GM19328 (cell line): Measurements from ENCODE around the gene NDN.
"Not testable (repeated sequence)": the region's sequence is repeated elsewhere in the genome, so short reads cannot be mapped to it uniquely, and the experiment has no call there.

Experiments used
- ATAC-seq: cut with Tn5 transposase; IDR thresholded peaks from one replicate; pipeline ENCODE4 v1.9.1; 2021; ENCODE audit warnings: mild to moderate bottlenecking, moderate library complexity; ENCODE audit not compliant: unreplicated experiment

NDN gene, protein sequence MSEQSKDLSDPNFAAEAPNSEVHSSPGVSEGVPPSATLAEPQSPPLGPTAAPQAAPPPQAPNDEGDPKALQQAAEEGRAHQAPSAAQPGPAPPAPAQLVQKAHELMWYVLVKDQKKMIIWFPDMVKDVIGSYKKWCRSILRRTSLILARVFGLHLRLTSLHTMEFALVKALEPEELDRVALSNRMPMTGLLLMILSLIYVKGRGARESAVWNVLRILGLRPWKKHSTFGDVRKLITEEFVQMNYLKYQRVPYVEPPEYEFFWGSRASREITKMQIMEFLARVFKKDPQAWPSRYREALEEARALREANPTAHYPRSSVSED

DNA sequence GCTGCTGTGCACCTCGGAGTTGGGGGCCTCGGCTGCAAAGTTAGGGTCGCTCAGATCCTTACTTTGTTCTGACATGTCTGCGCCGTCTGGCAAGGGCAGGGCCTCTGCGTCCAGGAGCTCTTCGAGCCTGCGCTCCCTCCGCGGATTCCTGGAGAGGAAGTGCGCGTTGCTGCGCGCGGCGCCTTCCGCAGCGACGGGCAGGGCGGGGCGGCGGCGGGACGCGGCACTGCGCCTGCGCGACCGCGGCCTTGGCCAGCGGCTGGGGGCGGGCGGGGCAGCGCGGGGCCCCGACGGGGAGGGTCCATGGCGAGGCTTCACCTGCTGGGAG lies at the start of gene NDN:
Gene NDN (minus strand): TSS at position 163 of the 328 bp plus-strand sequence. CDS start 88 bp downstream, at position 75.
- no peak for ATAC-seq

DNA sequence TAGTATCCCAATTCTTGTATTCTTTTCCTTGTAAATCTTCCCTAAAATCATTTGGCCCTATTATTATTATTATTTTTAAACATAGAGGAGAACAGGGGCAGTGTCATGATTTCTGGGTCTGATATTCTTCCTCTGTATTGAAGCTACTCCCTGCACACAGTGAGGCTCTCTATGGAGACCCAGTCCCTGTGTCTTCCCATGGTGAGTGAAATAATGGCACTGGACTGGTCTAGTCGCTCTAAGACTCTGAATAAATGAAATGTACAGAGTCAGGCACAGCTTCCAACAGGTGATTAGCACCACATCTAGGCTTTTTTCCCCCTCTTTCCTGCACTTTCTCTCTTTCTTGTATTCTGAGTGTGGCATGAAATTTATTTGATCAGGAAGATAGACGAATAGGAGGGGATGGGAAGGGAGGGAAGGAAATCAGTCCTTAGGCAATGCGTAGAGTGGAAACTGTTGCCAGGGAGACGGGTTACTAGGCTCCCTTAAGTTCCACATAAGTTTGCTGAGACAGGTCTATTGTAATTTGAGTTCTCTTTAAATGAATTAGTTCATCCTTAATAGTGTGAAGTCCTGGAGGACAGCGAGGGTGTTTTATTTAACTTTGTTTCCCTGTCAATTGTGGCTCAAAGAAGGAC lies 49.0 kb upstream of the NDN start:
- no peak for ATAC-seq

DNA sequence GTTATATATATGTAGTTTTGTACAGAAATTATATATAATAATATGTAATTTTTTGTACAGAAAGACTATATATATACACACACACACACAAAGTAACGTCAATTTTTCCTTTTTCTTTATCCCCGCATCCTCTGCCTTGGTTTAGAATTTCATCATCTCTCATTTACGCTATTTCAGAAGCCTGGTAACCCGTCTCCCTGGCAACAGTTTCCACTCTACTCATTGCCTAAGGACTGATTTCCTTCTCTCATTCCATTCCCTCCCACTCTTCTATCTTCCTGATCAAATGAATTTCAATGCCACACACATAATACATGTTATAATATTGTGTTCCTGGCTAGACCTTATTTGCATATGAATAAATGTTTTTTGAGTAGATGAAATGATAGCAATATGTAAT lies 47.8 kb upstream of the NDN start:
- no peak for ATAC-seq

DNA sequence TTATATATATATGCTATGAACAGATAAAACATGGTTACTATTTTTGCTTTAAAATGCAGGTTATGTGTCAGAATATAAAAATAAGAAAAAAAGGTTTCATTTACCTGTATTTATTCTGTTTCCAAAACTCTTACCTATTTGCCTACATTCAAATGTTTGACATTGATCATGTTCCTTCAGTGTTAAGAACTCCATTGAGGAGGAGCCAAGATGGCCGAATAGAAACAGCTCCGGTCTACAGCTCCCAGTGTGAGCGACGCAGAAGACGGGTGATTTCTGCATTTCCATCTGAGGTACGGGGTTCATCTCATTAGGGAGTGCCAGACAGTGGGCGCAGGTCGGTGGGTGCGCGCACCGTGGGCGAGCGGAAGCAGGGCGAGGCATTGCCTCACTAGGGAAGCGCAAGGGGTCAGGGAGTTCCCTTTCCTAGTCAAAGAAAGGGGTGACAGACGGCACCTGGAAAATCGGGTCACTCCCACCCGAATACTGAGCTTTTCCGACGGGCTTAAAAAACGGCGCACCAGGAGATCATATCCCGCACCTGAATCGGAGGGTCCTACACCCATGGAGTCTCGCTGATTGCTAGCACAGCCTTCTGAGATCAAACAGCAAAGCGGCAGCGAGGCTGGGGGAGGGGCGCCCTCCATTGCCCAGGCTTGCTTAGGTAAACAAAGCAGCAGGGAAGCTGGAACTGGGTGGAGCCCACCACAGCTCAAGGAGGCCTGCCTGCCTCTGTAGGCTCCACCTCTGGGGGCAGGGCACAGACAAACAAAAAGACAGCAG lies 27.0 kb upstream of the NDN start:
- not testable (repeated sequence) for ATAC-seq

DNA sequence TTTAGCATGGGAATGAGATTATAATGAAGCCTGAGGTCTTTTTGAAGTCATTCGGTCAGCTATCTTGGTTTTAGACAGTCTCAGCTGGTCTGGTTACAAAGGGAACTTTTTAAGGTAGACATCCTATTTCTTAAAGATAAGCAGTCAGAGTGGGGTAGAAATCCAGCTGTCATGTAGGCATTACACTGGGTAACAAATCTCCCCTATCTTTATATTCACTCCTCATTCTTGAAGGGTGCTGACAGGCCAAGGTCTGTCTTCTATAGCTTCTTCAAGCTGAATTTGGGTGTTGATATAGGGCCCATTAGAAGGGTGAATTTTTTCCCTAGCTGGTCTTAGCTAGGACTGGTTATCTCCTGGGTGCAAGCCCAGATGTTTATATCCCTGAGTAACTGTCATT lies 21.2 kb upstream of the NDN start:
- no peak for ATAC-seq

DNA sequence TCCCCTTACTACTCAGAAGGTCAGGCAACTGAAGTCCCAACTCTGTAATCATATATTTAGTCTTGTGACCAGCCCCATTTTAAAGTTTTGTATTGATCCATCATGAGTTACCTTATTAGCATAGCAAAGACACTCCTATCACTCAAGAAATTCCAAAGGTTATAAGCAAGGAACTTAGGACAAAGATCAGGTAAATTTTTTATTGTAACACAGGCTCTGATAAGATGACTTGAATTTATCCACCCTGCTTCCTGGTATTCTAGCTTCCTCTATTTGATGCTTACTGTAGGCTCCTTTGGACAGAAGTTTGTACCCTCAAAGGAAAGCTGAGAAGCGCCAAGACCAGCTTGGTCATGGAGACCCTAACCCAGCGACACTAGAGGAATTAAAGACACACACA lies 8.2 kb upstream of the NDN start:
- no peak for ATAC-seq

DNA sequence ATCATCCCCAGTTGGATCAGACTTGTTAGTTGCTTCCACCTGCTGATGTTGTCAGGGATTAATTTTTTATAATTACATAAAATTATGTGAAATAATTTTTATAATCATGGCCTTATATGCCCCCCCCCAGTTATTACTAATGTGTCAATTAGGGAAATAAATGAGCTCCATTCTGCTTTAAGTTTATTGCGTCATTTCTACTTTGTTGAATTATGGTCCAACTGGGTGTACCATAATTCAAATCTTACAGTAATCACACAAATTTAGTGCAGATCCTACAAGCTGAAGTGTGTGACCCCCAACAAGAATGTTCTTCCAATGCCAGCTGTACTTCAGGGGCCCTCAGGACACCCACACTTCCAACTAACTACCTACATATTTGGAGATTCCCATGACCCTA lies 7.5 kb upstream of the NDN start:
- no peak for ATAC-seq

DNA sequence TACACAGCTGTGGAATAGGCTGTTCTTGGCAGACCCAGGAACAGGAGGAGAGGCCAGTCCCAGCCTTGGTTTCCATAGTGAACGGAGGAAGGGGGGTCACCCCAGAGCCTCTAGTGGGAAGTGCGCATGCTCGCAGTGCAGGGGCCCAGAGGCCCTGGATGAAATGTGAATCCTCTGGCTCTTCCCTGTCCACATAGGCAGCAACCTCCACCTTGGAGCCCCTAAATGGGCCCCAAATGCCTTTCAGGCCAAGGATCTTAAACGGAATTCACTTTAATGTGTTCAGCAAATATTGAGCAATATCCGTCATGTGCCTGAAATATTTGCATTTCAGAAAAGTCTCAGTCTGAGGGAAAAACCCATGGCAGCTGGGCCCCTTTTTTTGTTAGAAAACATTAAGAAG lies 3.3 kb upstream of the NDN start:
- no peak for ATAC-seq

DNA sequence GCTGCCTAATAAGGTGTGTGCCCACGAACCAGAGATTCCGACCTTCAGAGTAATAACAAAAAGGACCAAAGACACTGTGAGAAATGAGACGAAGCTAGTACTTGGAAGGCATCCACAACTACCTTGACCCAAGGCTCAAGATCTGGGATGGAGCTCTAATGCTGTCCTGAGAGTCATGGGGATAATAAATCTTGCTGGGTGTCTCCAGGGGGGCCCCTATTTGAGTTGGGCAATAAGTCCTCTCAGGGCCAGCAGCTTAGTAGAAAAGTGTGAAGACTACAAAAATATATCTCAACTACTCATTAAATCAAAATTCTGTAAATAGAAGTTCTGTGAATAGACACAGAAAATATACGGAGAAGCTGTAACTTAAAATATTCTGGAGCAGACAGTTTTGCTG lies 2.9 kb upstream of the NDN start:
- no peak for ATAC-seq

DNA sequence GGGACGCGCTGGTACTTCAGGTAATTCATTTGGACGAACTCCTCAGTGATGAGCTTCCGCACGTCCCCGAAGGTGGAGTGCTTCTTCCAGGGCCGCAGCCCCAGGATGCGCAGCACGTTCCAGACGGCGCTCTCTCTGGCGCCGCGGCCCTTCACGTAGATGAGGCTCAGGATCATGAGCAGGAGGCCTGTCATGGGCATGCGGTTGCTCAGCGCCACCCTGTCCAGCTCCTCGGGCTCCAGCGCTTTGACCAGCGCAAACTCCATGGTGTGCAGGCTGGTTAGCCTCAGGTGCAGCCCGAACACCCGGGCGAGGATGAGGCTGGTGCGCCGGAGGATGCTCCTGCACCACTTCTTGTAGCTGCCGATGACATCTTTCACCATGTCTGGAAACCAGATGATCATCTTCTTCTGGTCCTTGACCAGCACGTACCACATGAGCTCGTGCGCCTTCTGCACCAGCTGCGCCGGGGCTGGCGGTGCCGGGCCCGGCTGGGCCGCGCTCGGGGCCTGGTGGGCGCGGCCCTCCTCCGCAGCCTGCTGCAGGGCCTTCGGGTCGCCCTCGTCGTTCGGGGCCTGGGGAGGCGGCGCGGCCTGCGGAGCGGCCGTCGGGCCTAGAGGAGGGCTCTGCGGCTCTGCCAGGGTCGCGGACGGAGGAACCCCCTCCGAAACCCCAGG lies 501 bp downstream of the NDN start:
- no peak for ATAC-seq

DNA sequence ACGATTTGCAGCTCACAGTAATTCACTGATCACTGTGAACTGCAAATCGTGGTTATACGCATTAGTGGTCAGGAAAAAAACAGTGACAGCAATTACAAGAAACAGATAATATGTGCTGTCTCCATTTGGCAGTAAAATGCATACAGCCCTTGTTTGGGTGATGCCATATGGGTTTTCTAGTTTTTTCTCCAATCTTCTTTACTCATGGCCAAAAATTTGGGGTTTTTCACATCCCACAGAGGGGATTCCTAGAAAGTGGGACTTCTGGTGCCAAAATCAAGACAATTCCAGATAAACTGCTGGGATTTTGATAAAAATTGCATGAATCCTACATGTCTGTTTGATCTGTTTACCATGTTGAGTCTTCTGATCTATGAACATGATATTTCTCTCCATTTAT lies 15.6 kb downstream of the NDN start:
- no peak for ATAC-seq

DNA sequence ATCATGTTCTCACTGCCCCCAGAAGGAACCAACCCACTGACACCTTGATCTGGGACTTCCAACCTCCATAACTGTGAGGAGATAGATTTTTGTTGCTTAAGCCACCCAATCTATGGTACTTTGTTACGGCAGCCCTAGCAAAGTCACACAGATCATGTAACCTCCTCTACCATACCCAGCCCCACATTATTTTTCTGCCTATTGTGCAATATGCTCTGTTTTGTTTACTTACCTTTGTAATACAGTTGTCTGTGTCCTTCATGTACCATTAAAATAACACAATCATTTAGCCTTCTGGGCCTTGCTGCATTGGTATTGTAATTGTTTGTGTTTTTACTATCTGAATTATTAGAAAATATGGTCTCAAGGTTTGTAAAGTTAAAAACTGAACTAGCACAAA lies 16.1 kb downstream of the NDN start:
- ATAC-seq: no peak

DNA sequence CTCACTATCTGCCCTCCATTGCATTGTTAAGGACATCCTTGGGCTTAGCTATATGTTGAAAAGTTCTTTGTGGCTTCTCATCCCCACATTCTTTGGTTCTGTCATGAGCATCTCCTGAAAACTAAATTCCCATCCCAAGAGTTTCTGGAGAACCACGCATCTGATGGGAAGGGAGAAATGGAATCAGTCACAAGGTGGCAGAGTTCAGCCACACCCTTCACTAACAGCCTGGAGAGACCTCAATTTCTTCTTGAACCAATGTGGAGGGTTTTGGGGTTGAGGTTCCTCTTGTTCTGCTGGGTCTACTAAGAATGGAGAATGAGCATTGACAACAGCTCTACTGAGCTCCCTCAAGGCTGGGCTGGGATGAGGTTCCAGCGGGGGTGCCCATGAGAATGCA lies 23.9 kb downstream of the NDN start:
- ATAC-seq: no peak

DNA sequence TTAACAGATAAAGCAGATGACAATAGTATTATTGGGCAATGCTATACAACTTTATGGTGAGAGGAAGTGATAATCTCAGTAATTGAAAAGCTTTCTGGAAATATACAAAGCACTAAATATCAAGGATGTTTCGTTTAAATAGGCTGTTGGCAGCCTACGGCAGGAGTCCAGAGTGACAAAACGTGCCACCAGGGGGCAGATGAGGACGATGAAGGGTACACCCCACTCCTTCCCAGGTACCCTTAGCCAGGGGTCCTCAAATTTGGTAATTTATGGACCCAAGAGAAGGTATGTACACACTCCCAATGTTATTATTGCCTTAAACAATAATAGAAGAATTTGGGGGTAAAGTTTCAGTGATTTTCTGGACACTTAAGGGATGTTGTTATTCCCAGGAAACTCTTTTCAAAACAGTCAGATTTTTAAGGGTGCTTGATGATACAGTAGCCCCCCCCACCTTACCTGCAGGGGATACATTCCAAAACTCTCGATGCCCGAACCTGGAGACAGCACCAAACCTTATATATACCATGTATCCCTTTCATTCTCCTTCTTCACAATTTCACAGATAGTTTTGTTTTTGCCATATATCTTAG lies 38.1 kb downstream of the NDN start:
- ATAC-seq: no peak

DNA sequence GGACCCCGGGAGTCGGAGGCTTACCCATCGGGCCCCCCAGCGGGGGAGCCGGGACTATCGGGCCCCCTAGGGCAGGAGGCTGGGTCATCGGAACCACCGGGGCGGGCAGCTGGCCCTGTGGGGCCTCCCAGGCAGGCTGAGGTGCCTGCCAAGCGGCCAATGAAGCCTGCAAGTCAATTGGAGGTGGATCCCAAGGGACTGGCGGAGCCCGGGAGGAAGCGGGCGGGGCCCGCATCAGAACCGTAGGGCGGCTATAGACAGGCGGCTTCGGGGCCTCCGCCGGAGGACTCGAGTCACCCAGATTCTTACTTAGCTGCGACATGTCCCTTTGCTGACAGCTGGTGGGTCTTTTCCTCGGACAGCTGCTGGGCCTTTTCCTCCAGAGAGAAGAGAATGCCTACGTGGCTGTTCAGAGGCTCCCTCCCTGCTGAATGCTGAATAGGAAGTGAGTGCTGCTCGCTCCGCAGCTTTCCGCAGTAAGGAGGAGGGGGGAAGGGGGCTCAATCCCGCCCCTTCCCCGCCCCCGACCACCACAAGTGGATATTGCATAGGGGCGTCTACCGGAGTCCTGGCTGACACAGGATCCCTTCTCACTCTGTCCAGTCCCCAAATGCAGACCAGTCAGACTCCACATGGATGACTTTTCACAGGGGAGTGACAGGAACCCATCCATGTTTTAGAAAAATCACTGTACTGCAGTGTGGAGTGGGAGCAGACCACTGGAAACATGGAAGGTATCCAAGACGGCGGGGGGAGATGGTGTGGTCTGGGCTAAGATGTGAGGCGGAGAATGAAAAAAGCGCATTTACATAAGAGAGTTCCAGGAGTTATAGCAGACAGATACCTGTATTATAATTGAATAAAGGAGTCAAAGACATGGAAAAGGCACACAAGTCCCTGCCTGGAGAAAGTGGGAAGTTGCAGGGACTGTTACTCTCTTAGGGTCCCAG lies 39.4 kb downstream of the NDN start, which contains the start of gene MAGEL2:
Gene MAGEL2 (minus strand): TSS at position 447 of the 950 bp plus-strand sequence. CDS start 125 bp downstream, at position 322.
- no peak for ATAC-seq

DNA sequence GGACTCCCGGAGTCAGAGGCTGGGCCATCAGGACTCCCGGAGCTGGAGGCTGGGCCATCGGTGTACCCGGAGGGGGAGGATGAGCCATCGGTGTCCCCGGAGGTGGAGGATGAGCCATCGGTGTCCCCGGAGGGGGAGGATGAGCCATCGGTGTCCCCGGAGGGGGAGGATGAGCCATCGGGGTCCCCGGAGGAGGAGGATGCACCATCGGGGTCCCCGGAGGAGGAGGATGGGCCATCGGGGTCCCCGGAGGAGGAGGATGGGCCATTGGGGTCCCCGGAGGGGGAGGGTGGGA lies 40.2 kb downstream of the NDN start:
- ATAC-seq: no peak

DNA sequence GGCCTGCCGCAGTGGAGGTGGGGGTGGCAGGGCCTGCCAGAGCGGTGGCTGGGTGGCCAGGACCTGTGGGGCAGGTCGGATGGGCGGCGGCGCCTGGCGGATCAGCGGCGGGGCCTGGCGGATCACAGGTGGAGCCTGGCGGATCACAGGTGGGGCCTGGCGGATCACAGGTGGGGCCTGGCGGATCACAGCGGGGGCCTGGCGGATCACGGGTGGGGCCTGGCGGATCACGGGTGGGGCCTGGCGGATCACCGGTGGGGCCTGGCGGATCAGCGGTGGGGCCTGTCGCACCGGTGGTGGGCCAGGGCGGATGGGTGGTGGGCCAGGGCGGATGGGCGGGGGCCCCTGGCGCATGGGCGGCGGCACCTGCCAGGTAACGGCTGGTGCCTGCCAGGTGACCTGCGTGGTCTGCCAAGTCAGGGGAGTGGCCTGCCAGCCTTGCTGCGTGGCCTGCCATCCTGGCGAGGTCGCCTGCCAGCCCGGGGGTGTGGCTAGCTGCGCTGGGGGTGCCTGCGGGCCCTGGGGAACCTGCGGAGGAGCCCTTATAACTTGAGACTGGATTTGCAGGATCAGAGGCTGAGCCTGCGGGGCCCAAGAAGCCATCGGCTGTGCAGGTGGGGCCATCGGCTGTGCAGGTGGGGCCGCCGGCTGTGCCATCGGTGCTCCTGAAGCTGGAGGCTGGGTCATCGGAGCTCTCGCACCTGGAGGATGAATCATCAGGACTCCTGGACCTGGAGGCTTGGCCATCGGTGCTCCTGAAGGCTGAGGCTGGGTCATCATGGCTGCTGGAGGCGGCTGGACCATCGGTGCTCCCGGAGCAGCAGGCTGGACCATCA lies 40.7 kb downstream of the NDN start:
- no peak for ATAC-seq

DNA sequence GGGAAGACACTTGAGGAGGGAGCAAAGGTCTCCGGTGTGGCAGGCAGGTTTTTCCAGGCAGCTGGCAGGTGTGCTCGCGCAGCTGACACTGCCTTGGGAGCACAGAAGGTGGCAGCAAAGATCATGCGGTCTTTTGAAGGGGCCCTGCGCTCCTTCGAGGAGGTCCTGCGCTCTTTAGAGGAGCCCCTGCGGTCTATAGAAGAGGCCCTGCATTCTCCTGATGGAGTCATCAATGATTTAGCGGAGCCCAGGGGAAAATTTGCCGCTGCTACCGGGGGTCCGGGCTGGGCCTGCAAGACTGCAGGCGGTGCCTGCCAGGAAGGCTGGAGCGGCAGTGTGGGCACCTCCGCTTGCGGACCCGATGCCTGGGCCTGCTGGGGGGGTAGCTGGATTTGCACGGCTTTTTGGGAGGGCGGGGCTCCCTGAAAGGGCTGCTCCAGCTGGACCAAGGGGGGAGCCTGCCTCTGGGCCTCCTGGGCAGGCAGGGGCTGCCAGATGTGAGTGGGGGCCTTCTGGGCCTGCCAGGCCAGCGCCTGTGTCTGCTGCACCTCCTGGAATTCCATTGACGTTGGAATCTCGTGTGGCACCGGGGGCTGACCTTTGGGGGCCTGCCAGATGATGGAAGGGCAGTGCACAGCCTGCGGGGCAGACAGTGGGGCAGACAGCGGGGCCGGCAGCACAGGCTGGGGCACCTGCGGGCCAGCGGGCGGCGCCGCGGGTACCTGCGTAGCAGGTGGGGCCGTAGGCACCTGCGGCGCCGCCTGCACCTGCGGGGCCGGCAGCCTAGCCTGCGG lies 41.5 kb downstream of the NDN start:
- no peak for ATAC-seq
